HCT116 (cell line): Measurements from ENCODE around the gene SNX10. TPM values are rescaled to one million over a fixed set of nuclear protein-coding genes. Genes with fewer than 3 reads are reported as not detected.

Source experiments
- ATAC-seq: fragments of 200-7000 bp; cut with Tn5 transposase; 2 replicates; pipeline ENCODE4 v1.9.1; 2020; ENCODE audit warnings: mild to moderate bottlenecking, moderate library complexity
- BruUV-seq: library from RNA; stranded (reverse); fragments of 400-500 nt; replicated peaks from 2 replicates; lab custom pipeline; 2021; lab: Mats Ljungman, UMichigan
- CTCF ChIA-PET: fragments of 300-600 bp; sonication (Branson Sonifier 250); formaldehyde crosslinking; loops from one replicate; lab custom pipeline; 2021; ENCODE audit warnings: antibody characterized with exemption; lab: Charles Lee
- POLR2A ChIA-PET: fragments of 300-600, 350-600 bp; sonication (Branson Sonifier 250); formaldehyde crosslinking; loops from one replicate; lab custom pipeline; 2021; ENCODE audit warnings: antibody characterized with exemption; lab: Charles Lee
- RAD21 ChIA-PET, 2 experiments: fragments of 300-600 bp; sonication (Branson Sonifier 250); formaldehyde crosslinking; loops; one replicate each; lab custom pipeline; 2023; ENCODE audit warnings: low total read pairs in 2 of 2; ENCODE audit not compliant: uncharacterized antibody in 2 of 2, unreplicated experiment in 2 of 2, low non-redundant PET in 1 of 2; lab: Charles Lee
- DNase-seq: peaks from one replicate; pipeline ENCODE4 v3.0.0-alpha.2; 2010; ENCODE audit warnings: low read depth, low spot score
- H2AFZ ChIP-seq: fragments of 200-600 bp; shearing (Covaris generic), sonication (generic); 2 replicates; pipeline ENCODE4 v1.6.1; 2017; ENCODE audit warnings: low read depth, mixed run types, mixed read lengths, antibody characterized with exemption, low read length; ENCODE audit not compliant: poor library complexity, severe bottlenecking
- H3K27ac ChIP-seq: 2 replicates; pipeline ENCODE4 v1.5.1; 2012; ENCODE audit warnings: low read depth, low read length
- H3K27me3 ChIP-seq: fragments of 200-600 bp; sonication (generic); 2 replicates; pipeline ENCODE4 v1.6.1; 2016; ENCODE audit warnings: mixed run types, low read length, mixed read lengths; ENCODE audit not compliant: insufficient read depth
- H3K36me3 ChIP-seq, 2 experiments: fragments of 200-500 bp in 1 of 2; fragments of 200-600 bp in 1 of 2; sonication (Bioruptor generic) in 1 of 2; sonication (generic) in 1 of 2; 2 replicates each; pipeline versions ENCODE4 v1.5.1 to v1.6.1; 2014 to 2016; ENCODE audit warnings: low read length in 2 of 2, inconsistent platforms in 1 of 2, mixed read lengths in 1 of 2, mixed run types in 1 of 2; ENCODE audit not compliant: insufficient read depth in 2 of 2, control insufficient read depth in 1 of 2
- H3K4me1 ChIP-seq, 2 experiments: fragments of 200-600 bp in 1 of 2; sonication (generic) in 1 of 2; 2 replicates each; pipeline versions ENCODE4 v1.5.1 to v1.6.1; 2012 to 2017; ENCODE audit warnings: low read length in 2 of 2, inconsistent platforms in 1 of 2, mild to moderate bottlenecking in 1 of 2, mixed read lengths in 1 of 2, mixed run types in 1 of 2, moderate library complexity in 1 of 2; ENCODE audit not compliant: insufficient read depth in 2 of 2, control insufficient read depth in 1 of 2
- H3K4me2 ChIP-seq: fragments of 200-600 bp; sonication (generic); 2 replicates; pipeline ENCODE4 v1.6.1; 2017; ENCODE audit warnings: mixed run types, low read length, mixed read lengths
- H3K4me3 ChIP-seq, 2 experiments: fragments of 200-600 bp in 1 of 2; sonication (generic) in 1 of 2; replicated peaks in 1 of 2; 2 replicates each; pipeline ENCODE4 v1.5.1; 2011 to 2016; ENCODE audit warnings: low read length in 2 of 2, control low read depth in 1 of 2, low read depth in 1 of 2, mild to moderate bottlenecking in 1 of 2, mixed read lengths in 1 of 2, mixed run types in 1 of 2
- H3K79me2 ChIP-seq: fragments of 200-600 bp; sonication (generic); 2 replicates; pipeline ENCODE4 v1.6.1; 2017; ENCODE audit warnings: mild to moderate bottlenecking, mixed run types, low read length, moderate library complexity, mixed read lengths; ENCODE audit not compliant: insufficient read depth
- H3K9ac ChIP-seq: fragments of 200-600 bp; sonication (generic); 2 replicates; pipeline ENCODE4 v1.6.1; 2016; ENCODE audit warnings: low read length, mixed read lengths
- H3K9me2 ChIP-seq: fragments of 200-600 bp; sonication (generic), shearing (Covaris generic); 2 replicates; pipeline ENCODE4 v1.6.1; 2017; ENCODE audit warnings: mixed run types, mild to moderate bottlenecking, moderate library complexity; ENCODE audit not compliant: insufficient read depth
- H3K9me3 ChIP-seq, 2 experiments: fragments of 200-500 bp in 1 of 2; fragments of 200-600 bp in 1 of 2; sonication (Bioruptor generic) in 1 of 2; sonication (generic) in 1 of 2; 2 replicates each; pipeline ENCODE4 v1.6.1; 2014 to 2017; ENCODE audit warnings: low read length in 2 of 2, mixed read lengths in 2 of 2, inconsistent platforms in 1 of 2, low read depth in 1 of 2, mild to moderate bottlenecking in 1 of 2, mixed run types in 1 of 2, moderate library complexity in 1 of 2; ENCODE audit not compliant: control insufficient read depth in 1 of 2, insufficient read depth in 1 of 2
- H4K20me1 ChIP-seq: fragments of 200-600 bp; sonication (generic), shearing (Covaris generic); 2 replicates; pipeline ENCODE4 v1.6.1; 2017; ENCODE audit warnings: mixed run types, mild to moderate bottlenecking, moderate library complexity; ENCODE audit not compliant: insufficient read depth
- EGR1 ChIP-seq: IDR thresholded peaks from 2 replicates; pipeline ENCODE4 v1.6.1; 2012; ENCODE audit warnings: low read depth
- ELF1 ChIP-seq: IDR thresholded peaks from 2 replicates; pipeline ENCODE4 v1.6.1; 2012; ENCODE audit warnings: low read depth, borderline replicate concordance
- FOSL1 ChIP-seq: IDR thresholded peaks from 2 replicates; pipeline ENCODE4 v1.6.1; 2012; ENCODE audit warnings: low read depth
- JUND ChIP-seq: IDR thresholded peaks from 2 replicates; pipeline ENCODE4 v1.6.1; 2012
- POLR2A ChIP-seq: IDR thresholded peaks from 2 replicates; pipeline ENCODE4 v1.7.0; 2011; ENCODE audit warnings: borderline replicate concordance; ENCODE audit not compliant: insufficient read depth, insufficient read length; ENCODE audit errors: extremely low read depth
- POLR2AphosphoS5 ChIP-seq: IDR thresholded peaks from 2 replicates; pipeline ENCODE4 v1.6.1; 2011; ENCODE audit warnings: mild to moderate bottlenecking, low read depth, low read length, moderate library complexity
- RAD21 ChIP-seq: IDR thresholded peaks from 2 replicates; pipeline ENCODE4 v1.6.1; 2012; ENCODE audit warnings: low read depth, mild to moderate bottlenecking
- SIN3A ChIP-seq: IDR thresholded peaks from 2 replicates; pipeline ENCODE4 v1.6.1; 2012; ENCODE audit warnings: low read depth
- SP1 ChIP-seq: IDR thresholded peaks from 2 replicates; pipeline ENCODE4 v1.6.1; 2012; ENCODE audit warnings: low read depth
- SRF ChIP-seq: IDR thresholded peaks from 2 replicates; pipeline ENCODE4 v1.6.1; 2012; ENCODE audit warnings: low read depth
- TCF7L2 ChIP-seq: IDR thresholded peaks from 2 replicates; pipeline ENCODE4 v1.7.0; 2011; ENCODE audit warnings: borderline replicate concordance, inconsistent platforms; ENCODE audit not compliant: insufficient read depth, insufficient read length; ENCODE audit errors: extremely low read depth
- ZNF274 ChIP-seq: fragments of 200-500 bp; sonication (Bioruptor generic); IDR thresholded peaks from 2 replicates; pipeline ENCODE4 v1.6.1; 2014; ENCODE audit warnings: mild to moderate bottlenecking, low read depth, low read length, inconsistent platforms
- intact Hi-C: fragments of 100-400 bp; cut with micrococcal nuclease; formaldehyde crosslinking; loops from 2 replicates; pipeline ENCODE4 v1.10.0; 2022
- total RNA-seq: library from RNA; stranded (reverse); gene quantifications from one replicate; pipeline ENCODE4 v1.2.1, GENCODE V29; 2021; ENCODE audit not compliant: unreplicated experiment
- TF ChIP-seq, protein P1 (sequence below): IDR thresholded peaks from 2 replicates; pipeline ENCODE4 v1.6.1; 2012; ENCODE audit warnings: low read depth

Gene SNX10
- total RNA-seq, 1 experiment from 2014 or later = 26.9 TPM

DNA sequence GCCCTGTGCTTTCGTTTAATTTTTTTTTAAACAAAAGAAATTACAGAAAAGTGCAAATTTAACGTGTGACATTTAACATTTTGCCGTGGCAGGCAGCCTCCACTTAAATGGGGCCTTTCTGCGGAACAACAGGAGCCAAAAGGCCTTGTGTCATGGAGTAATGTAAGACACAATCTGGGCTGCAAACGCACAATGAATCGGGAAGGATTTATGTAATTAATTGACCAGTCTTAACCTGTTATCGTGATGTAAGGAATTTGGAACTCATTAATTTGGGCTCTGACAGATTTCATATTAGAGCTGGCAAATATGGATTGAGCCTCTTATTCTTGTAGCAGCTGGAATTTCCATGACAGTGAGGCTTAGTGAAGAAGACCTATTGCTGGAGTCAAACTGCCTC is 86.4 kb downstream of the SNX10 start:
- no TSS peak for BruUV-seq
- POLR2A ChIA-PET = no interaction called here
- H4K20me1 ChIP-seq = no peaks in the 10 kb centered on the region

More for the DNA sequence above, 86.4 kb downstream of the SNX10 start:
- intact Hi-C loops = no loop called here
- Histone ChIP-seq H3K4me2 (no peak overlapping the region), H3K27me3 (no peaks in the 10 kb centered on the region), H3K9me3 (no peaks in the 10 kb centered on the region), H3K9me2 (no peaks in the 10 kb centered on the region), H2AFZ (no peak overlapping the region), H3K4me3 (no peak overlapping the region), H3K4me1 (no peaks in the 10 kb centered on the region), H3K9ac (no peak overlapping the region), H3K36me3 (no peaks in the 10 kb centered on the region), H3K79me2 (no peaks in the 10 kb centered on the region), H3K27ac (no peak overlapping the region)
- ChIA-PET CTCF (interaction anchor here (1.2 to 3.1 kb wide), 2 partner anchors 9 to 485 kb away, joined by 3 to 17 read pairs; no protein-coding TSS in a partner anchor), RAD21 (no interaction called here)
- TF ChIP-seq POLR2A (no peak), ELF1 (no peak), JUND (no peak), FOSL1 (no peak), TCF7L2 (no peak), RAD21 (no peak), POLR2AphosphoS5 (no peak), SP1 (no peak), EGR1 (no peak), ZNF274 (no peak), SIN3A (no peak), SRF (no peak)
- TF ChIP-seq, protein P1, sequence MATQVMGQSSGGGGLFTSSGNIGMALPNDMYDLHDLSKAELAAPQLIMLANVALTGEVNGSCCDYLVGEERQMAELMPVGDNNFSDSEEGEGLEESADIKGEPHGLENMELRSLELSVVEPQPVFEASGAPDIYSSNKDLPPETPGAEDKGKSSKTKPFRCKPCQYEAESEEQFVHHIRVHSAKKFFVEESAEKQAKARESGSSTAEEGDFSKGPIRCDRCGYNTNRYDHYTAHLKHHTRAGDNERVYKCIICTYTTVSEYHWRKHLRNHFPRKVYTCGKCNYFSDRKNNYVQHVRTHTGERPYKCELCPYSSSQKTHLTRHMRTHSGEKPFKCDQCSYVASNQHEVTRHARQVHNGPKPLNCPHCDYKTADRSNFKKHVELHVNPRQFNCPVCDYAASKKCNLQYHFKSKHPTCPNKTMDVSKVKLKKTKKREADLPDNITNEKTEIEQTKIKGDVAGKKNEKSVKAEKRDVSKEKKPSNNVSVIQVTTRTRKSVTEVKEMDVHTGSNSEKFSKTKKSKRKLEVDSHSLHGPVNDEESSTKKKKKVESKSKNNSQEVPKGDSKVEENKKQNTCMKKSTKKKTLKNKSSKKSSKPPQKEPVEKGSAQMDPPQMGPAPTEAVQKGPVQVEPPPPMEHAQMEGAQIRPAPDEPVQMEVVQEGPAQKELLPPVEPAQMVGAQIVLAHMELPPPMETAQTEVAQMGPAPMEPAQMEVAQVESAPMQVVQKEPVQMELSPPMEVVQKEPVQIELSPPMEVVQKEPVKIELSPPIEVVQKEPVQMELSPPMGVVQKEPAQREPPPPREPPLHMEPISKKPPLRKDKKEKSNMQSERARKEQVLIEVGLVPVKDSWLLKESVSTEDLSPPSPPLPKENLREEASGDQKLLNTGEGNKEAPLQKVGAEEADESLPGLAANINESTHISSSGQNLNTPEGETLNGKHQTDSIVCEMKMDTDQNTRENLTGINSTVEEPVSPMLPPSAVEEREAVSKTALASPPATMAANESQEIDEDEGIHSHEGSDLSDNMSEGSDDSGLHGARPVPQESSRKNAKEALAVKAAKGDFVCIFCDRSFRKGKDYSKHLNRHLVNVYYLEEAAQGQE = no peak
- DNase-seq = no peak
- no peak for ATAC-seq
